Sigmoid colon (tissue), 4 donors: Measurements from ENCODE around the gene ZNF648.

Source experiments
- EP300 ChIP-seq, 4 donors: sonication (generic); formaldehyde crosslinking; IDR thresholded peaks; one replicate each; pipeline ENCODE4 v1.6.1; 2017; ENCODE audit warnings: antibody characterized with exemption in 4 of 4
- POLR2A ChIP-seq, 2 donors: fragments of 450-650 bp; IDR thresholded peaks; one replicate each; pipeline ENCODE4 v1.6.1; 2016; ENCODE audit warnings: antibody characterized with exemption in 2 of 2, mild to moderate bottlenecking in 2 of 2, moderate library complexity in 2 of 2
- POLR2AphosphoS5 ChIP-seq, 4 donors: sonication (generic); formaldehyde crosslinking; IDR thresholded peaks; one replicate each; pipeline ENCODE4 v1.6.1; 2017; ENCODE audit warnings: antibody characterized with exemption in 4 of 4
- TF ChIP-seq, protein P1 (sequence below), 4 experiments: fragments of 450-650 bp in 3 of 4; fragments of 200-600 bp in 1 of 4; IDR thresholded peaks; one replicate each; pipeline ENCODE4 v1.5.1; 2016 to 2019; ENCODE audit warnings: antibody characterized with exemption in 4 of 4, mild to moderate bottlenecking in 3 of 4, moderate library complexity in 2 of 4

DNA sequence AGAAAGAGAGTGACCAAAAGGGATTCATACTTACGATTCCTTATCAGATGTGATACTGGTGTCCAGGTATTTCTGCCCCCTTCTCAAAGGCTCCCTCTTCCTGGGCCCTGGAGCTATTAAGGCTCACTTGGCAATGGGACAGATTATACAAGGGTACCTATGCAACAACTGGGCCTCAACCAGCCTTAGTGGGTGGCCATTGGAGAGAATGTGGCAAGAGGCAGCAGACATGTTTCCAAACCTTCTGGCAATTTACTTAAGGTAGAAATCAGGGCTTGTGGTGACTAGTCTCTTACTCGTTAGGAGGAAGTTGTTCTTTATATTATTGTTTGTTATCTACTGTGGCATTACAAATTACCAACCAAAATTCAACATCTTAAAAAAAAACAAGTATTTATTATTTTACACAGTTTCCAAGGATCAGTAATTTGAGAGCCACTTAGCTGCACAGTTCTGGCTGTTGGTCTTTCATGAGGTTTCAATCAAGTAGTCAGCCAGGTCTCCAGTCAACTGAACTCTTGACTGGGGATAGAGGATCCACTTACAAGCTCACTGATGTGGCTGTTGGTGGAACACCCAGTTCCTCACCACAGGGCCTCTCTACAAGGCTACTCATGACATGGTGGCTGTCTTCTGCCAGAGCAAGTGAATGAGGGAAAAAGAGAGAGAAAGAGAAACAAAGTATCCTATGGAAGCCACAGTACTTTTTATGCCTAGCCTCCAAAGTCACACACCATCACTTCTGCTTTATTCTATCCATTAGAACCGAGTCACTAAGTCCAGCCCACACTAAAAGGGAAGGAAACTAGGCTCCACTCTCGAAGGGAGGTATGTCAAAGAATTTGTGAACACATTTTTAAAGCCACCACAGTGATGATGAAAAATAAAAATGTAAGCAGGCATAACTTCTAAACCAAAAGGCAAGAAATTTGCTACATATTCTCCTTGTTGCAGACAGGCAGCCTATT lies 10.7 kb downstream of the ZNF648 start:
- TF ChIP-seq POLR2A (IDR thresholded peaks at IDR 0.05) (no peak), POLR2AphosphoS5 (IDR thresholded peaks at IDR 0.05) (no peak), EP300 (IDR thresholded peaks at IDR 0.05) (no peak)
- TF ChIP-seq, protein P1, sequence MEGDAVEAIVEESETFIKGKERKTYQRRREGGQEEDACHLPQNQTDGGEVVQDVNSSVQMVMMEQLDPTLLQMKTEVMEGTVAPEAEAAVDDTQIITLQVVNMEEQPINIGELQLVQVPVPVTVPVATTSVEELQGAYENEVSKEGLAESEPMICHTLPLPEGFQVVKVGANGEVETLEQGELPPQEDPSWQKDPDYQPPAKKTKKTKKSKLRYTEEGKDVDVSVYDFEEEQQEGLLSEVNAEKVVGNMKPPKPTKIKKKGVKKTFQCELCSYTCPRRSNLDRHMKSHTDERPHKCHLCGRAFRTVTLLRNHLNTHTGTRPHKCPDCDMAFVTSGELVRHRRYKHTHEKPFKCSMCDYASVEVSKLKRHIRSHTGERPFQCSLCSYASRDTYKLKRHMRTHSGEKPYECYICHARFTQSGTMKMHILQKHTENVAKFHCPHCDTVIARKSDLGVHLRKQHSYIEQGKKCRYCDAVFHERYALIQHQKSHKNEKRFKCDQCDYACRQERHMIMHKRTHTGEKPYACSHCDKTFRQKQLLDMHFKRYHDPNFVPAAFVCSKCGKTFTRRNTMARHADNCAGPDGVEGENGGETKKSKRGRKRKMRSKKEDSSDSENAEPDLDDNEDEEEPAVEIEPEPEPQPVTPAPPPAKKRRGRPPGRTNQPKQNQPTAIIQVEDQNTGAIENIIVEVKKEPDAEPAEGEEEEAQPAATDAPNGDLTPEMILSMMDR (IDR thresholded peaks at IDR 0.05): no peak
